Activated B cell treated with CpG ODN at 0.5 μM for 24 hours (primary cell): Measurements from ENCODE around the gene SMIM26. TPM values are rescaled to one million over a fixed set of nuclear protein-coding genes. Genes with fewer than 3 reads are reported as not detected.

Experiments
- ATAC-seq: fragments of 200-7000 bp; cut with Tn5 transposase; one replicate; pipeline ENCODE4 v1.10.0; 2021; ENCODE audit warnings: low read depth, mild to moderate bottlenecking, moderate library complexity
- CTCF ChIA-PET: fragments of 350-600 bp; sonication (Branson Sonifier 250); formaldehyde crosslinking; loops from one replicate; lab custom pipeline; 2021; ENCODE audit warnings: antibody characterized with exemption; lab: Charles Lee
- POLR2A ChIA-PET: fragments of 350-600 bp; sonication (Branson Sonifier 250); formaldehyde crosslinking; loops from one replicate; lab custom pipeline; 2021; ENCODE audit warnings: antibody characterized with exemption; lab: Charles Lee
- DNase-seq: peaks from one replicate; pipeline ENCODE4 v3.0.0; 2022
- H3K27ac Mint-ChIP-seq: one replicate; pipeline ENCODE4 v1.8.0; 2020; ENCODE audit warnings: mixed read lengths
- H3K27me3 Mint-ChIP-seq: one replicate; pipeline ENCODE4 v1.8.0; 2021; ENCODE audit warnings: mixed read lengths
- H3K36me3 Mint-ChIP-seq: one replicate; pipeline ENCODE4 v1.8.0; 2021; ENCODE audit warnings: low read depth, mixed read lengths
- H3K4me1 Mint-ChIP-seq: one replicate; pipeline ENCODE4 v1.8.0; 2021; ENCODE audit warnings: mixed read lengths
- H3K4me3 Mint-ChIP-seq: one replicate; pipeline ENCODE4 v1.8.0; 2020; ENCODE audit warnings: mild to moderate bottlenecking, mixed read lengths
- H3K9me3 Mint-ChIP-seq: one replicate; pipeline ENCODE4 v1.8.0; 2020; ENCODE audit warnings: mixed read lengths
- intact Hi-C: fragments of 100-400 bp; cut with micrococcal nuclease; formaldehyde crosslinking; loops from one replicate; pipeline ENCODE4 v1.15.1; 2024
- total RNA-seq: library from RNA; stranded (reverse); gene quantifications from 2 replicates; pipeline ENCODE4 v1.2.3, GENCODE V29; 2022
- TF ChIP-seq, protein P1 (sequence below): fragments of 200-600 bp; IDR thresholded peaks from one replicate; pipeline ENCODE4 v1.8.0; 2022; ENCODE audit warnings: antibody characterized with exemption, mild to moderate bottlenecking

Gene SMIM26
- total RNA-seq, 1 donor from 2014 or later, result 48.9 TPM

DNA sequence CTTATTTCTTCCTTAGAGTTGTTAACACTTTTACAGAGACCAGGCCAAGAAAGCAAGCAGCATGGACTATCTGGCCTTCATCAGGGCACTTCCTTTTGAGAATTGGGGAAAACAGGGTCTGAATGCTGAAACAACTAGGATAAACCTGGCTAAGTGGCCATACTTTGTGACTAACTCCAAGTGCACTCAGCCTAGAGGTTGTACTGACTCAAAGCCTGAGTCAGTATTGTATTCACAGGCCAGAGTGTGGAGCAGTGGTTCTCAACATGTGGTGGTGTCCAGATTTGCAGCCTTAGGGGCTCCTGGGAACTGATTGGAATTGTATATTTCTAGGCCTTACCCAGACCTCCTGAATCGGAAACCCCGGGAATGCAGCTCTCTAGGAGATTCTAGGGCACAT, 39.4 kb upstream of the SMIM26 start:
- Mint-ChIP-seq H3K27me3 (no peaks in the 10 kb centered on the region), H3K9me3 (no peaks in the 10 kb centered on the region), H3K4me3 (no peak overlapping the region), H3K4me1 (no peaks in the 10 kb centered on the region), H3K36me3 (peaks cover 88% of the 10 kb centered on the region), H3K27ac (no peak overlapping the region)
- CTCF ChIA-PET, result no interaction called here
- TF ChIP-seq, protein P1, sequence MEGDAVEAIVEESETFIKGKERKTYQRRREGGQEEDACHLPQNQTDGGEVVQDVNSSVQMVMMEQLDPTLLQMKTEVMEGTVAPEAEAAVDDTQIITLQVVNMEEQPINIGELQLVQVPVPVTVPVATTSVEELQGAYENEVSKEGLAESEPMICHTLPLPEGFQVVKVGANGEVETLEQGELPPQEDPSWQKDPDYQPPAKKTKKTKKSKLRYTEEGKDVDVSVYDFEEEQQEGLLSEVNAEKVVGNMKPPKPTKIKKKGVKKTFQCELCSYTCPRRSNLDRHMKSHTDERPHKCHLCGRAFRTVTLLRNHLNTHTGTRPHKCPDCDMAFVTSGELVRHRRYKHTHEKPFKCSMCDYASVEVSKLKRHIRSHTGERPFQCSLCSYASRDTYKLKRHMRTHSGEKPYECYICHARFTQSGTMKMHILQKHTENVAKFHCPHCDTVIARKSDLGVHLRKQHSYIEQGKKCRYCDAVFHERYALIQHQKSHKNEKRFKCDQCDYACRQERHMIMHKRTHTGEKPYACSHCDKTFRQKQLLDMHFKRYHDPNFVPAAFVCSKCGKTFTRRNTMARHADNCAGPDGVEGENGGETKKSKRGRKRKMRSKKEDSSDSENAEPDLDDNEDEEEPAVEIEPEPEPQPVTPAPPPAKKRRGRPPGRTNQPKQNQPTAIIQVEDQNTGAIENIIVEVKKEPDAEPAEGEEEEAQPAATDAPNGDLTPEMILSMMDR, result no peak
- intact Hi-C loops, result no loop called here
- POLR2A ChIA-PET, result no interaction called here
- ATAC-seq (no peak), DNase-seq (no peak)

DNA sequence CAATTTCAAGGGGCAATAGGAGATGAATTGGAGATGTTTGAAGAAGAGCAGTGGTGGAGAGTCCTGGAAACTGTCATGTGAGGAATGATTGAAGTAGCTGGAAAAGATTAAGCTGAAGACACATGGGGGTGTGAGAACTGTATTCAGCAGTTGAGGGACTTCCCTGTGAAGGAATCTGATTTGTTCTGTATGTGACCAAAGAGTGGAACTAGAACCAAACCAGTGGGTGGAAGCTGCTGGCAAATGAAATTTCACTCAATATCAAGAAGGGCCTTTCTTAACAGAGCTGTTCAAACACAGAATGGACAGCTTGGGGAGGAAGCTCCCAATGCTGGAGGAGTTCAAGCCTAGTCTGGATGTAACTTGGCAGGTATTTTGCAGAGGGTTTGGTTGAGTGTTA, 38.2 kb upstream of the SMIM26 start:
- Mint-ChIP-seq H3K4me3 (no peak overlapping the region), H3K27me3 (no peaks in the 10 kb centered on the region), H3K4me1 (no peaks in the 10 kb centered on the region), H3K36me3 (peaks cover 94% of the 10 kb centered on the region), H3K27ac (no peak overlapping the region), H3K9me3 (no peaks in the 10 kb centered on the region)
- TF ChIP-seq, protein P1, result no peak
- ChIA-PET CTCF (no interaction called here), POLR2A (interaction anchor here (1.3 kb wide), 1 partner anchor 21 kb away, joined by 3 read pairs; the partner anchor contains the start of gene SEC23B)
- DNase-seq (no peak), ATAC-seq (no peak)
- intact Hi-C loops, result no loop called here

DNA sequence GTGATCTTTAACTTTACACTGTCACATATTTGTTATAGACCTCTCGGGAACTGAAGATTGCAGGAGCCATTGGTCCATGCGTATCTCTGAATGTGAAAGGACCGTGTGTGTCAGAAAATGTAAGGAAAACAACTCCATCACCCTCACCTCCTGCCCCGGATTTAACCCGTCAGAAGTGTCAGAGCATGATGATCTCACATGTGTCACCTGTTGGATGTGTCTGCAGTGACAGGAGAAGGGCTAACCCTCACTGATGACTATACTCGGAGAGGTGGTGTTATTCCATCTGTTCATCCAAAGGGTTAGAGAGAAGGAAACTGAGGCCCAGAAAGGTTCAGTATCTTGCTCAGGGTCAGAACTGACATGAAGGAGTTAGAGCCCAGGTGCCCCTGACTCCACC, 34.6 kb upstream of the SMIM26 start:
- H3K36me3 Mint-ChIP-seq, result peaks cover 92% of the 10 kb centered on the region
- DNase-seq (no peak), ATAC-seq (no peak)
- intact Hi-C loops, result no loop called here
- H3K4me3 Mint-ChIP-seq, result no peak overlapping the region
- H3K27ac Mint-ChIP-seq, result no peak overlapping the region
- POLR2A ChIA-PET, result no interaction called here
- H3K27me3 Mint-ChIP-seq, result no peaks in the 10 kb centered on the region
- H3K4me1 Mint-ChIP-seq, result no peaks in the 10 kb centered on the region
- TF ChIP-seq, protein P1, result no peak
- CTCF ChIA-PET, result no interaction called here
- H3K9me3 Mint-ChIP-seq, result peaks cover 2% of the 10 kb centered on the region

DNA sequence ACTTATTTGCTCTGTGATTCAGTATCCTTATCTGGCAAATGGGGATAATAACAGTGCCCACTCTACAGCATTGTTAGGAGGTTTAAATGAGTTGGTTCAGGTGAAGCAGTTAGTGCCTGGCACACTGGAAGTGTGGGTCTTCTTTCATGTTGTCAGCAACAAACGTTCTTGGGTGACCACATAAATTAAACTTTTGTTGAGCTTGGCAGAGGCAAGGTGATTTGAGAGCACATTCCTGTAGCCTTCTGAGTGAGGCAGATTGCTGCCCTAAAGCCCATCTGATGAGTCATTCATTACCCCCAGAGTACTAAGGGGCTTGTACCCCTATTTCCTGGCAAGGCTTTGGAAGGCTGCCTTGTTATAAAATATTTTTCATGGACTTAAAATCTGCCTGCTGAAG, 33.7 kb upstream of the SMIM26 start:
- intact Hi-C loops, result no loop called here
- CTCF ChIA-PET, result no interaction called here
- H3K9me3 Mint-ChIP-seq, result peaks cover 2% of the 10 kb centered on the region
- H3K4me3 Mint-ChIP-seq, result no peak overlapping the region
- TF ChIP-seq, protein P1, result no peak
- POLR2A ChIA-PET, result no interaction called here
- no peak overlapping the region for H3K27ac Mint-ChIP-seq
- DNase-seq (no peak), ATAC-seq (no peak)
- peaks cover 89% of the 10 kb centered on the region for H3K36me3 Mint-ChIP-seq
- no peaks in the 10 kb centered on the region for H3K4me1 Mint-ChIP-seq
- no peaks in the 10 kb centered on the region for H3K27me3 Mint-ChIP-seq

DNA sequence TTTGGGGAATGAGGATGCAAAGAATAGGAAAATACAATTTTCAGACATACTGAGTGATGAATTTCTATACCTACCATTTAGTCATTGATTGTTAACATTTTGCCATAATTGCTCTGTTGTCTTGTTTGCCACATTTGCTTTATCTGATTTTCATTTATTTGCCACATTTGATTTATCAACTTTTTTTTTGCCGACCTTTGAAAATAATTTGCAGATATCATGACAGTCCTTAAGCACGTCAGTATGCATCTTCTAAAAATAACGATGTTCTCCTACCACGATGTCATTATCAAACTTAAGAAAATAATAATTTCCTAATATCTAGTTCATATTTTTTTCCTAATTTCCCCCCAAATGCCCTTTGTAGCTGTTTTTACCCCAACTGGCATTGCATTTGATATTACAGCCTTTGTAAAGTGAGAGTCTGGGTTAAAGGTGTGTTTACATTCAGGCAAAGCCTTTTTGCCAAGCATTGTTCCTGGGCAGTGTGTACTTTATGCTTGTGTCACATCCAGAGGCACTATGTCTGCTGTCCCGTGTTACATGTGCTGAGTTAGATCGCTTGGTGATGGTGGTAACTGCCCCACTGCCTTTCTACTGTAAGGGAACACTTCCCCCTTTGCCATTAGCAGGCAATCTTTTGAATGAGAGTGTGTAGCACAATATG, 33.1 kb upstream of the SMIM26 start:
- no peaks in the 10 kb centered on the region for H3K4me1 Mint-ChIP-seq
- H3K4me3 Mint-ChIP-seq, result no peak overlapping the region
- ATAC-seq (no peak), DNase-seq (no peak)
- H3K9me3 Mint-ChIP-seq, result peaks cover 2% of the 10 kb centered on the region
- POLR2A ChIA-PET, result no interaction called here
- peaks cover 86% of the 10 kb centered on the region for H3K36me3 Mint-ChIP-seq
- intact Hi-C loops, result no loop called here
- TF ChIP-seq, protein P1, result no peak
- H3K27me3 Mint-ChIP-seq, result no peaks in the 10 kb centered on the region
- H3K27ac Mint-ChIP-seq, result no peak overlapping the region
- CTCF ChIA-PET, result no interaction called here
